HG03469 (cell line): ENCODE data around the gene TDRD10.

Source experiments
- ATAC-seq: cut with Tn5 transposase; IDR thresholded peaks from one replicate; pipeline ENCODE4 v1.9.1; 2021; ENCODE audit warnings: mild to moderate bottlenecking, moderate library complexity, moderate number of reproducible peaks; ENCODE audit not compliant: unreplicated experiment

Gene TDRD10

DNA sequence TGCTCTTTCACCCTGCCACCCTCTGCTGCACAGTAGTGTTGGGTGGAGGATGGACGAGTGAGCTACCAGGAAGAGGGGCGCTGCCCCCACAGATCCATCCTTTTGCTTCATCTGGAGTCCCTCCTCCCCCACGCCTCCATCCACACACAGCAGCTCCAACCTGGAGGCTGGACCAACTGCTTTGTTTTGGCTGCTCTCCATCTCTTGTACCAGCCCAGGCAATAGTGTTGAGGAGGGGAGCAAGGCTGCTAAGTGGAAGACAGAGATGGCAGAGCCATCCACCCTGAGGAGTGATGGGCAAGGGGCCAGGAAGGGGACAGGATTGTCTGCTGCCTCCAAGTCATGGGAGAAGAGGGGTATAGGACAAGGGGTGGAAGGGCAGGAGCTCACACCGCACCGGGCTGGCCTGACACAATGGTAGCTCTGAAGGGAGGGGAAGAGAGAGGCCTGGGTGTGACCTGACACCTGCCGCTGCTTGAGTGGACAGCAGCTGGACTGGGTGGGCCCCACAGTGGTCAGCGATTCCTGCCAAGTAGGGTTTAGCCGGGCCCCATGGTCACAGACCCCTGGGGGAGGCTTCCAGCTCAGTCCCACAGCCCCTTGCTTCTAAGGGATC, 74.0 kb downstream of the TDRD10 start:
- ATAC-seq, result no peak

DNA sequence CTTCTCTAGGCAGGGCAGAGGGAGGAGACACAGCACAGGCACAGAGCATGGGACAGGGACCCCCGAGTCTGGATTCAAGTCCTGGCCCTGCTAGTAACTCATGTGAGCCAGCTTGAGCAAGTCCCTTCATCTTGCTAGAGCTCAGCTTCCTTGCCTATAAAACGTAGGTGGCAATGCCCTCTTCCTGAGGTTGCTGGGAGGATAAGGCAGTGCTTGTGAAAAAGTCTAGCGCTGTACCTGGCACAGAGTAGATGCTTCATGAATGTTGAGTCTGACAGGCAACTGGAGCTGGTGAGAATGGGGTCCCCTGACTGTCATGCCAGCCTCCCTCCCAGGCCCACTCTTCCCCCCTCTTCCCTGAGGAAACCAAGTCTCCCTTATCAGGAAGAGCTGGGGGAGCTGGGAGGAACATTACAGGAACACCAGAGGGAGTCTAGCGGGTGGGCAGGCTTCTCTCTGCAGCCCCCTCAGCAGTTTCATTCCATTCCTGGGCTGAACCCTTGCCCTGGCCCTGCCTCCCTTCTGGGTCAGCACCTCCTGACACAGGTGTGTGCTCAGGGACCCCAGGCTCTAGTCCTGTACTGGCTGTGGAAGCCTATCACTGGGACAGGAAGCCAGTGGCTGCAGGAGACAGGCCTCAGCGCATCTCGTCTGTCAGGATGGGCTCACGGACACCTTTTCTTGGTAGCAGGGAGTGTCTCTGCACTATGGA, 75.5 kb downstream of the TDRD10 start:
- no peak for ATAC-seq

DNA sequence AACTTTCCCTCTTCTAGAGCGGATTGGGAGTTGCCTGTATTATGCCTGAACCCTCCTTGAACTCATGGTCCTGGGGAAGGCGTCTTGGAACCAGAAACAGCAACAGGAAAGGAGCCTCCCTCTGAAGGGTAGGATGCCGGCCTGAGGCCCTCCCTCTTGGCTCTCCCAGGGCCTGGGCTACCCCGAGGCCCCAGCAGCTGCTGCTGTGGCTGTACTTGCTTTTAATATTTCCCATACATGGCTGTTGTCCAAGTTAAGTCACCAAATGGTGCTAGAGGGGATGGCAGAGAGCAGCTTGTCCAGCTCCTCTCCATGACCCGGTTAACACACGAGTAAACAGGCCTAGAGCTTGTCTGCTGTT, 76.0 kb downstream of the TDRD10 start:
- ATAC-seq, result no peak

DNA sequence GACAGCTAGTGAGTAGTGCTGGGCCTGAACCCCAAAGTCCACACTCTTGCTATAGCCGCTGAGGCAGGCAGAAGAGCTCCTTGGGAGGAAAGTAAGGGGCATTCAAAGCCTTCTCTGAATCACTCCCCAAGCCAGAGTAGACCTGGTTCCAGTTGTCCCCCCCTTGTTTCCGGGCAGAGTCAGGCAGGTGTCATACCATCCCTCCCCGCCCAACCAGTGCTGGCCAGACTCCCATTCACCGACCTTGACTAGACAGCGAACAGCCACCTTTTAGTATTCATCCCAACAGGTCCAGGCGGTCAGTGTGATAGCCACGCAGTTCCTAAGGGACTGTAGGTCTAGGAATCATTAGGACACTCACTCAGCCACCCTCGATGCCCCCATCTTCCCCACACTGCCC, 77.4 kb downstream of the TDRD10 start:
- ATAC-seq, result no peak

DNA sequence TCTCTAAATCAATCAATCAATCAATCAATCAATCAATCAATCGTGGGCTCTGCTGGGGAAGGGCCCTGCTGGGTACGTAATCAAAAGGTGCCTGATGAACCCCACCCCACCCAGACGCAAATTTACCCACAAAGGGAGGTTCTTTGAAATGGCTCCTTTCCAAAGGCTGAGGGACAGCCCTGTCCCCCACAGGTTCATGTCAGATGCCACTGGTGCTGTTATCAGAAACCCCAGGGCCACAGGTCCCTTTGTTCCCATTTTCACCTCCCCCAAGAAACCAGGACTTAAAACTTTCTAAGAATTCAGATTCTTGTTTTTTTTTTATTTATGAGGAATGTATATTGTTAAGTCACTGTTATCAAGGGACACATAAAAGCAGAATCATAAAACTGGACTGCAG, 79.7 kb downstream of the TDRD10 start:
- ATAC-seq, result no peak

DNA sequence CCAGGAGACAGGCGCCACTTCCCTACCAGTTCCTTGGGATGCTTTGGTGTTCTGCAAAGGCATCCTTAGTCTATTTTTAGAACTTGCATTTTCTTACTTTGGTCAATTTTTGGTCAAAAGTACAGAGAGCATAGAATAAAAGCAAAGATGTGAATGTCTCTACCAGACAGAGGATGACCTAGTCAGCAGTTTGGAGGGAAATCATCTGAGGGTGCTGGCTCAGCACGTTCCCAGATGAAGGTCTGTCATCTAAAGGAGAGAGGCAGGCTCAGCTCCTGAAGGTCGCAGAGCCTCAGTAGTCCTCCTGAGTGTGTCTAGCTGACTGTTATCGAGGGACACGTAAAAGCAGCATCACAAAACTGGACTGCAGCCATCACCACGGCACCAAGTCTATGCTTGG, 80.9 kb downstream of the TDRD10 start:
- no peak for ATAC-seq

DNA sequence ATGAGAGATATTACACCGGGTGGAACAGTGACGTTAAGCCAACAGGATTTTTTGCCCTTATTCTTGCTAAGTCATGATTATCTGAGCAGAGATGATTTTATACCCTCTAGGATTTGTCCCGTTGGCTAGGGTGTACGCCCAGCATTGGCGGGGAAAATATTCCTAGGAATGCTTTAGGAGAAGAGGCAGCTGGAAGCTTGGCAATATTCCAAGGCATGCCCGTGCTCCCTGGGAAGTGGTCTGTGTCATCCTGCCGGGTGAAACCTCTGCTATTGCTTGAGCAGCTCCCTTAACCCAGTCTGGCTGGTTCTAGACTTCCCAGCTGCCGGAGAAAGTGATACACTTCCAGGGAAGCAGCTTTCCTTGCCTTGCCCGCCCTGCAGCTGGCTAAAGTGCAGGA, 81.8 kb downstream of the TDRD10 start:
- no peak for ATAC-seq

DNA sequence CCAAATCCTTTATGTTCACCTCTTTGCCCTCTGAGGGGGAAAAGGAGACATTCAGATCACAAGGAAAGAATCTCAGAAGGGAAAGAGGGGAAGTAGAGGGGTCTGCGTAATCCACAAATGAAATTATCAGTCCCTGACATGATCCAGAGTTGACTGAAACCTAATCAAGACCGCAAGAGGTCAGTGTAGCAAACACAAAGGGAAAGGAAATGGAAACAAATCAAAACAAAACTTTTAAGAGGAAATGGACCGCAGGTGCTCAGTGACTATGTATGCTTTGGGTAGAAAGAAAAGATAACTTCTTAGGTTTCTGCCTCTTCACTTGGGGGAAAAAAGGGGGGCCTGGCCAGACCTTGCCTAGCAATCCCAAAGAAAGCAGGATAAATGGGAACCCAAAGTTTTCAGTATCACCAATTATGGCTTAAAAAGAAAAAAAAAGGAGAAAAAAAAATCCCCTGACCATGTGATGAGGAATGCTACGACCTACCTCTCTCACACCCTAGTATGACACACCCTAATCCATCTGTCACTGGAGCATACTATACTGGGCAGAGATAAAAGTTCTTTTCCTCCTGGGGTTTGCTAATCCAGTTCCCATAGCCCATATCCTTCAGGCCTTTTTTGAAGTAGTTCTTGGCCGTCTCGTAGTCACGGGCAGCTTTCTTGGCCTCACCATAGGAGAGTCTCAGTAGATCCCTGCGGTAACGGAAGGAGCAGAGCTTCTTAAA, 82.4 kb downstream of the TDRD10 start:
- no peak for ATAC-seq

DNA sequence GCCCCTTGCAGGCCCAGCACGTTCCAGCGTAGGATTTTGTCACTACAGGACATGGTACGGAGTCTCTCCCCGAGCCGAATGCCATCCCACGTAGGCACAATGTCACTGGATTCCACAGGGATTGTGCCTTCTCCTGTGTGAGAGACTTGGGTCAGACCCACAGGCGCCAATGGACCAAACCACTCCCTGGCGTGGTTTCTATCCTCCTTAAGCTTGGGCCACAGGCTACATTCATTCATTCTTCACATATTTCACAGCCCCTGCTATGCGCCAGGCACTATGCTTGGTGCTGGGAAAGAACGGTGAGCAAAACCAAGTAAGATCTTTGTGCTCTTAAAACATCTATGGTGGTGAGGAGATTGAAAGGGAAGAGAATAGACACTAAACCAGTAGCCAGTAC, 84.2 kb downstream of the TDRD10 start:
- ATAC-seq, result no peak

DNA sequence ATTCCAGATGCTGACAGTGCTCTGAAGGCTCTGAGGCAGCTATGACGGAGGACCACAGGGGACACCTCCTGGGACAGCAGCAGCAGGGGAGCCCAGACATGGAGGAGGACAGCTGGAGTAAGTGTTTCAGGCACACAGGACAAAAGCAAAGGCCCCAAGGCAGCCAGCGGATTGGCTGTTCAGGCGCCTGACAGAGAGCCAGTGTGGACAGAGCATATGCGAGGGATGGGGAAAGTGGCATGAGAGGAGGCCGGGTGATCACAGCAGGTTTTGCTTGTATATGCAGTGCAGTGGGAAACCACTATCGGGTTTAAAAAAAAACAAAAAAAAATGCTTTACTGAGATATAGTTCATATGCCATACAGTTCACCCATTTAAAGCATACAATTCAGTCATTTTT, 84.6 kb downstream of the TDRD10 start:
- no peak for ATAC-seq

DNA sequence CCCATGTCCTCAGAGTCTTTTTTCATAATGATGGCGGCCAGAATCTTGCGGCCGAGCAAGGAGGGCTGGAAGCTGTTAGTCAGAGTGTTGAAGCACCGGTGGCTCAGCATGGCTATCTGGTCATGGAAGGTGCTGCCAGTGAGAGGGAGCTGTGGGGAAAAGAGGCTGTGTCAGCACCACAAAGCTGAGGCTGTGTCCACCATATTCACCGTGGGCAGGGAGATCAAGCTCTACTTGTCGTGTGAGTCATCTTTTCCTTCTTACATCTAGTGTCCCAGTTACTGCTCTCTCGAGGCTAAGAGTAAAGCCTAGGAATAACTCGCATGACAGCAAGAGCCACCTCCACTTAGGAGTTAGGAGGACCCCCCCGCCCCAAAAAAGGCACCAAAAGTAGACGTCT, 87.8 kb downstream of the TDRD10 start:
- ATAC-seq, result no peak

DNA sequence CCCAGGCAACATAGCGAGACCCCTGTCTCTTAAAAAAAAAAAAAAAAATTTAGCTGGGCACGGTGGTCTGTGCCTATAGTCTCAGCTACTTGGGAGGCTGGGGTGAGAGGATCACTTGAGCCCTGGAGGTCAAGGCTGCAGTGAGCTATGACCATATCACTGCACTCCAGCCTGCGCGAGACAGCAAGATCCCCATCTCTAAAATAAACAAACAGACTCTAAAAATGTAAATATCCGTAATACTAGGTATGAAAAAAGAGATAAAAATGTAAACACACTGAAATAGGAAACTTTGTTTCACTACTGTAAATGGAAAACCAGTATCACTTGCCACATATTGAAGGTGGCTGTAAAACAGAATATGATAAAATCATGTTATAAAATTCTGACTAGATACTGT, 88.7 kb downstream of the TDRD10 start:
- ATAC-seq, result no peak

DNA sequence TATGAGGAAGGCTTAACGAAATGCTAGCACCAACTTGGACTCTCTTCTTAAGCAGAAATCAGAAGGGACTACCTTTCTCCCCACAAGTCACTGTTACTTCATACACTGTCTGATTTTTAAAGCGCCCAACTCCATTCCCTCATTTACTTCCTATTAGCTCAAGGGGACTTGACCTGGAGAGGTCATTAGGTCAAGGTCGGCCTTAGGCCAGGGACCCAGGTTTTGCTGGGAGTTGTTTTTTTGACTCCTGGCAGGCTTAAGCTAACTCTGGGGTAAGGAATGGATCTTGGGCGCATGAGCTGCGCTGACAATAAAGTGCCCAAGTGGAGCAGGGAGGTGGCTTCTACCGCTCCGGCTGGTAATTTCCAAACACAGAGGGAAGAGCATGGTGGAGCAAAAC, 89.2 kb downstream of the TDRD10 start:
- no peak for ATAC-seq

DNA sequence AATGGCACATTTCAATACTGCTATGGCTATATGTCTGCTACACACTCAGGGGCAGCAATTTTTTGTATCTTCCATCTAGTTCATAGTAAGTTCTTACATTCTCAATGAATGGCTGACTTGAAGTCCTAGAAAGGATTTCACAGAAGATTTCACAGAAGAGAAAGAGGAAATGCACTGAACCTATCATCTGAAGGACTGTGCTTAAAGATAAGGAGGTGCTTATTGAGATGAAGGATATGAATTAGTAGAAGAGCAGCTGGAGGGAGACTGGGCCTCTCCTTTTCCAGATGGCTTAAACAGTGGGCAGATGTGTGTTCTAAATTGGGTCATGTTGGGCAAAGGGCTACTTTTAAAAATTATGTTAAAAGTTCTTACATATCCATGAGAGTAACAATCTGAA, 91.4 kb downstream of the TDRD10 start:
- no peak for ATAC-seq

DNA sequence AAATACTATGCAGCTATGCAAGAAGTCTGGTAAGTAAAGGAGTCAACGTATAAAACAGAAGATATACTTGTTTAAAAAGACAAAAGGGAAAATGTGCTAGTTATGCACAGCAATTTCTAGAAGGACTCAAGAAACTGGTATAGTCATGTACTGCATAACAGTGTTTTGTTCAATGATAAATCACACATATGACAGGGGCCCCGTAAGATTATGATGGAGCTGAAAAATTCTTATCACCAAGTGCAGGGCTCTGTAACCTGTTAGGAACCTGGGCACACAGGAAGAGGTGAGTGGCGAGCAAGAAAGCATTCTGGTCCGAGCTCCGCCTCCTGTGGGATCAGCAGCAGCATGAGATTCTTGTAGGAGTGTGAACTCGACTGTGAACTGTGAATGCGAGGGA, 92.8 kb downstream of the TDRD10 start:
- ATAC-seq, result no peak

DNA sequence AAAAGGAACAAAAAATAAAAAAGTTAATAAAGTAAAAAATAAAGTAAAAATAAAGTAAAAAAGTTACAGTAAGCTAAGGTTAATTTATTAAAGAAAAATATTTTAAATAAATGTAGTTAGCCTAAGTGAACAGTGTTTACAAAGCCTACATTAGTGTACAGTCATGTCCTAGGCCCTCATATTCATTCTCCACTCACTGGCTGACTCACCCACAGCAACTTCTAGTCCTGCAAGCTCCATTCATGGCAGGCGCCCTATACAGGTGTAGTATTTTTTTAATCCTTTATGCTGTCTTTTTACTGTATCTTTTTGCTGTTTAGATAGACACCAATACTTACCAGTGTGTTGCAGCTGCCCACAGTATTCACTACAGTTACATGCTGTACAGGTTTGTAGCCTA, 93.6 kb downstream of the TDRD10 start:
- ATAC-seq, result no peak
